Measurements from ENCODE around the gene PFKFB2.

PFKFB2 gene

DNA sequence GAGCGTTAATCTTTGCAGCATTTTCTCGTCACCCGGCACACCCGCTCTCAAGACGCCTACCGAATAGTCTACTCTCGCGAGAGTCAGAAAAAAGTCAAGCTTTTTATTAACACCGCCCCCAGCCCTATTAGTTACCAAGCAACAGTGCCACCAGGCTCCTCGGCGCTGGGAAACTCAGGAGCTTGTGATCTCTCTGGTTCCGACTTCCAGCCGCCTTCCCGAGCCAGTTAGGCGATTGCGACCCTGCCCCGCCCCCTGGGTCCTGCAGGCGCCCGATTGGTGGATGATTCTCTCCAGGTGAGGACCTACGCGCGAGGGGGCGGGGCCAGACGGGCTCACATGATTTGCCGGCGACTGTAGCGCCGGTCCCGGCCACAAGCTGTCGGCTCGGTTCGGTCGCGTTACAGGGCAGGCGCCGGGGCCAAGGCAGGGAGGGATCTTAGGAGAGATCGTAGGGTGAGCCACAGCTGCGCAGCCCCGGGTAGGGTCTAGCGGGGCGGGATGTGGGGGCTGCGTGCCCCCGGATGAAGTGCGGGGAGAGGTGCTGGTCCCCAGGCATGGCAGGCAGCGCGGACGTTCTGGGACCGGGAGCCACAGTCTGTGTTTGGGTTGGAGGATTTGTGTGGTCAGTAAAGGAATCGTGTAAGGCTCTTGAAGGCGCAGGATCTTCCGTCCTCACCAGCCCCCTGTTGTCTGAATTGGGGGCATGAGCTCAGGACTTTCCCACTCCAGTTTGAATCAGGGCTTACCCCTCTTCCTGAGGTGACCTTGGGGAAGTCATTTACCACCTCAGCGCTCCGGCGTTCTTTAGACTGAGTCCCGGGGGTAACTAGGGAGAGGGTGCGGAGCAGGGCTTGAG, at the start of gene PFKFB2:
PFKFB2 (plus strand) TSS at position 365 of the 859 bp plus-strand sequence. CDS start 1,443 bp downstream, outside the sequence.
- DNase-seq = peak; percentile 100

DNA sequence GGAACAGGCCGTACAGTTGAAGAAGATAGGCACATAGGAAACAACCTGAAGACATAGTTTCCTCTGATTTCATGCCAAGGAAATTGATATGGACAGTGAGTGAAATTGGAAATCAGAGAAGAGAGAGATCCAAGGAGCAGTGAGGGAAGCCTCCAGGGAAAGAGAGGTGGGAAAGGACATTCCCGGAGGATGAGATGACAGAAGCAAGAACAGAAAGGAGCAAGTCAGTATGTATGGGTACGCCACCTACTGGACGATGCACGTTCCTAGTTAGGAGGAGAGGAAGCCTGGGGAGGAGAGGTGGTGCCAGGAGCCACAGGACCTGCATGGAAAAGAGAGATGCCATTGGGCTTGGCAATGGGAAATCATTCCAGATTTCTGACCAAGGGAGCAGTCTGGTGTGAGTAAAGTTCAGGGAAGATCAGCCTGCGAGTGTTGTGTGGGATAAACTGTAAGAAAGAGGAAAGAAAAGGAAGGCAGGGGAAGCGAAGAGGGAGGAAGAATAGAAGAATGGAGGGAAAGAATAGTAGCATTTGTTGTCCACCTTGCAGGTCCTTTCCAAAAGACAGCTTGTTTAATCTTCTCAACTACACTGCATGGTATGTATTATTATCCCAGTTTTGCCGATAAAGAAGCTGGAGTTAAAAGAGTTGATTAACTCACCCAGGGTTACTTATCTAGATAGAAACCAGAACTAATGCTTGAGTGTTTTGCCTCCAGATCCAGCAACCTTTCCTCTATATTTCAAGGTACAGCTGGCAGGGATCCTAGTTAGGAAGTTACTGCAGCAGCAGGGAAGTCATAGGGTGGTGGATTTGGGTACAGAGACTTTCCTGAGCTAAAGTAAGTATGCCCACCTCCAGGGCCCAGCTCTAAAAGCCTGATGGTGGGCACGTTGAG, 47.9 kb upstream of the PFKFB2 start:
- peak; percentile 52 for DNase-seq

- no peak for DNase-seq
These were observed 47.0 kb upstream of the PFKFB2 start for GRCh38 chr1:207006083-207006482.

GRCh38 chr1:207006914-207007313, 46.2 kb upstream of the PFKFB2 start:
- DNase-seq = no peak

- DNase-seq = peak; percentile 90
These were observed 45.6 kb upstream of the PFKFB2 start for GRCh38 chr1:207007352-207008033.

DNA sequence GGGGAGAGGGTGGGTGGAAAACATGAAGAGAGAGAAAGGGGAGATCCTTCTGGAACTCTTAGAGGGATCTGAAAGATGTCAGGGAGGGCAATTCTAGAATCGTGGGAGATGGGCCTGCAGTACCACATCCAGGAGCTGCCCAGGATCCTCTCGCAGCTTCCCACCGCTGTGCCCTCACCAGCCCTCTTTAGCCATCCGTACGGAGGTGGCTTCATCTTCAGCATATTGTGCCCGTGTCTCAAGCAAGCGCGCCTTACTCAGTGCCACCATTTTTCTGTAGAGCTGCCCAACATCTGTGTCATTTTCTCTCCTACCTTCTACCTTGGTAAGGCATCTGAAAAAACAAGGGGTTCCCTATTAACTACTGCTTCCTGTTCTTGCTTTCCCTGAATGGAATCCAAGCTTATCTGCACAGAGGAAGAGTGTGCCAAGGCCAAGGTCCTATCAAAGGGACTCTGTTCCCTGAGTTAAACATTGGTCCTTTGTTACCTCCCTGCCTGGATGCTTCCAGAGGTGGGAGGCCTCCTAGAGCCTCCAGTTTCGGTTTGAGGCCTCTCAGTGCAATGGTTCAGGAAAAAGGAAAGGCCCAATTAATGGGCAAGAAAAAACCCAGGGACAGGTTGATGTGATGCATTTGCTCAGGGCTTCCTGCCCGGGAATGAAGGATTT, 43.8 kb upstream of the PFKFB2 start:
- DNase-seq = no peak

GRCh38 chr1:207009945-207010344, 43.1 kb upstream of the PFKFB2 start:
- no peak for DNase-seq

- DNase-seq = no peak
These were observed 42.3 kb upstream of the PFKFB2 start for GRCh38 chr1:207010726-207011125.

GRCh38 chr1:207013321-207014085, 39.6 kb upstream of the PFKFB2 start:
- no peak for DNase-seq

DNA sequence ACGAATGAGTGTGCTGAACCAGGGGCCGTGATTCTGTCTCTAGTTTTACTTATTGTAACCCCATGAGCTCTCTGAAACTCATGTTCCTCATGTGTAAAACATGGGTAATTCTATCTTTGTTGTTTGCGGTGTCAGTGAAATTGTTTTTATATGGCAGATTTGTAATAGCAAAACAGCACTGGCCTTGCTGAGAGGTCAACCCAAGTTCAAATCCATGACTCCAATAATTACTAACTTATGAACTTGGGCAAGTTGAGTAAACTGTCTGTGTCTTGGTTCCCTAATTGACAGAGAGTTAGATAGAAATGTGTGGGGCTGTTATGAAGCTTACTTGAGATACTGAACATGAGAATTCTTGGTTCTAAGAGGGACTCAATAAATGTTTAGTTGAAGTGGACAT, 38.3 kb upstream of the PFKFB2 start:
- DNase-seq = no peak

DNA sequence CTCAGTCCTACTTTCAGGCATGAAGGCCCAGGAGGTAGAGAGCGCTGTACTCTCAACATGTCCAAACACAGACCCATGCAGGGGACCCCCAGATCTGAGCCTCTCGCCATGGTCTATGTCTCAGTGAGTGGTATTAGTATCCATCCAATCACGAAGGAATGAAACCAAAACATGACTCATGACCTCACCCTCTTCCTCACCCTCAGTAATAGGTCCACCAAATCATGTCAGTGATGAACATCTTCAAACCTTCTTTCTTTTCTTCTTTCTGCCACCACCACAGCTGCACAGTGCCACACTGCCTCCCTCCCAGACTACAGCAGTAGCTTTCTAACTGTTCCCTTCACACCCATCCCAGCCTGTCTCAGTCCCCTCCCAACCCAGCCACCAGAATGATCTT, 37.3 kb upstream of the PFKFB2 start:
- DNase-seq = no peak

GRCh38 chr1:207017615-207018559, 35.2 kb upstream of the PFKFB2 start:
- DNase-seq = no peak

DNA sequence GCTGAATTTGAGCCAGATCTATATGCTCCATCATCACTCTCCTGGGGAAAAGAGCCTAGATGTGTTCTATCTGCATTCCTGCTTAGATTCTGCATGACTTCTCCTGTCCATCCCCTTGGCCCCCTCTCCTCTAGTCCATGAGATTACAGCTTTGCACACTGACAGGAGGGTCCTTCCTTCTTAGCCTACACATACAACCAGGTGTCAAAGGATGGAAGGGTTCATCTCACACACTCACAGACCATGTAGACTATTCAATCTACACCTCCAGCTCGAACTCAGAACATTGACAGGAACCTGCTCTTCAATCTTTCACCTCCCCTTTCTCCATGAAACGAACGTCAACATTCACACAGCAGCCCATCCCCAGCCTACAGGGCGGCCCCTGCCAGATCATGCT, 34.4 kb upstream of the PFKFB2 start:
- DNase-seq = no peak

- no peak for DNase-seq
These were observed 33.9 kb upstream of the PFKFB2 start for GRCh38 chr1:207019161-207019560.

- DNase-seq = no peak
These were observed 33.4 kb upstream of the PFKFB2 start for GRCh38 chr1:207019661-207020060.

- DNase-seq = no peak
These were observed 32.9 kb upstream of the PFKFB2 start for GRCh38 chr1:207020065-207020708.

DNA sequence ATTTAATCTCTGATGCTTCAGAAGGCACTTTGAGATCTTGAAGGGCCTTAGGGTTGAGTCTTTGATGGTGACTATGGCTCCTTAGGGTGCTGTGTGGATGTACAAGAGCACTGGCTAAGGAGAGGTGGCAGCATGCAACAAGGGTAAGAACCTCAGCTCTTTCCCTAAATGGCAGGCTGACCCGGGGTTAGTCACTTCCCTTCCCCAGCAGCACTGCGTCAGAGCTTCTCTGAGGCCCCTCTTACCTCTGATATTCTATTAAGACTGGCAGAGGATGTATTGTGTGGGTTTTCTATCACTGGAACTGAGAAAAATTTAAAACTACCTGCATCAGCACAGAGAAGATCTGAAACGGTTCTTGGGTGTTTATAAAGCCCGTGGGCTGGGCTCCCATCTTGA, 32.4 kb upstream of the PFKFB2 start:
- no peak for DNase-seq

GRCh38 chr1:207021139-207021861, 31.8 kb upstream of the PFKFB2 start:
- DNase-seq = no peak

DNA sequence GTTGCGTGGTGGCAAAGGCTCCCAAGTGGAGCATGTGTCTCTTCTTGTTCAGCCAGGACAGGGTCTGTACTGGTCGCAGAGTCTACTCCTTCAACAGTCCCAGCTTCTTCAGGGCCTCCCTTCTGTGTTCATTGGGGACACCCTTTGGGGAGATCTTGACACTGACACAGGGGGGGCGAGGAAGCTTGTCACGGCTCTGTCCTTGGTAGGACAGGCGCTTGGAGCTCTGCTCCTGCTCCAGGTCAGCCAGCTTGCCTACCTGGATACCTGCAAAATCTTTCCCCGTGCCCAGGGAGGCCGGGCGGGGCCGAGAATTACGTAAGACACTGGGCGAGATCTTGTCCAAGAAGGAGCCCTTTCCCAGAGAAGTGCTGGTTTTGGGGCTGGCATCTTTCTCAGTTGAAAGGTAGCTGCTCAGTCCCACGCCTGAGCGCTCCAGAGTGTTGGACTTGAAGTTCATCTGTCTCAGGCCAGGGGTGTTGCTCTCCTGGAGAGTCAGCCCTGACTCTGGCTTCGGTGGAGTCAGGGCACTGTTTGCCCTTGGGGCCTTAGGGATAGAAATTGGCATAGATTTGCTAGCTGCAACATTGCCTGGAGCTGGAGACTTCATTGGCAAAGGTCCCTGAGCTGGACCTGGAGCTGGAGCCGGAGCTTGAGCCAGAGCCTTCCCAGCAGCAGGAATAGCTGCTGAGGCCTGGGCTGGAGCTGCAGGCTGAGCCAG, 31.0 kb upstream of the PFKFB2 start:
- DNase-seq = no peak
